ENCODE measurements around the gene SERTAD2. TPM values are rescaled to one million over a fixed set of nuclear protein-coding genes. Genes with fewer than 3 reads are reported as not detected.
A peak's percentile ranks its signal among the peaks of the same experiment; 100 is the strongest.

SERTAD2 gene
- total RNA-seq, 2 donors from 2014 or later = 17.8 to 46.4 TPM

GRCh38 chr2:64594226-64594989 lies 59.3 kb downstream of the SERTAD2 start:
- DNase-seq (ENCODE audit: low spot score in 2 of 2) = no peak
- ATAC-seq = peak; percentile 50 to 54
- Mint-ChIP-seq H3K9me3 (no peaks in the 10 kb centered on the region), H3K36me3 (no peaks in the 10 kb centered on the region), H3K27ac (no peak overlapping the region)

- no peak for ATAC-seq
- H3K9me3 Mint-ChIP-seq = no peaks in the 10 kb centered on the region
- DNase-seq (ENCODE audit: low spot score in 2 of 2) = no peak
- H3K36me3 Mint-ChIP-seq = no peaks in the 10 kb centered on the region
- H3K27ac Mint-ChIP-seq = no peak overlapping the region
Observed at GRCh38 chr2:64593035-64593655, 60.6 kb downstream of the SERTAD2 start.

GRCh38 chr2:64591188-64591587 lies 62.5 kb downstream of the SERTAD2 start:
- DNase-seq (ENCODE audit: low spot score in 2 of 2) (no peak), ATAC-seq (peak; percentile 30 to 92)
- Mint-ChIP-seq H3K36me3 (no peaks in the 10 kb centered on the region), H3K9me3 (no peaks in the 10 kb centered on the region), H3K27ac (peak overlapping the region in 1 of 2 donors; percentile 68)

GRCh38 chr2:64587561-64587960 lies 66.2 kb downstream of the SERTAD2 start:
- peaks cover 4 to 6% of the 10 kb centered on the region in 2 donors for H3K36me3 Mint-ChIP-seq
- H3K9me3 Mint-ChIP-seq = no peaks in the 10 kb centered on the region
- H3K27ac Mint-ChIP-seq = no peak overlapping the region
- ATAC-seq (no peak), DNase-seq (ENCODE audit: low spot score in 2 of 2) (no peak)

GRCh38 chr2:64586883-64587481 lies 66.7 kb downstream of the SERTAD2 start:
- no peak for ATAC-seq
- H3K36me3 Mint-ChIP-seq = peaks cover 4 to 6% of the 10 kb centered on the region in 2 donors

GRCh38 chr2:64586054-64586453 lies 67.7 kb downstream of the SERTAD2 start:
- H3K27ac Mint-ChIP-seq = no peak overlapping the region
- peaks cover 4 to 6% of the 10 kb centered on the region in 2 donors for H3K36me3 Mint-ChIP-seq
- DNase-seq (ENCODE audit: low spot score in 2 of 2) = no peak
- H3K9me3 Mint-ChIP-seq = no peaks in the 10 kb centered on the region
- ATAC-seq = no peak

More at GRCh38 chr2:64586883-64587481, 66.7 kb downstream of the SERTAD2 start:
- no peaks in the 10 kb centered on the region for H3K9me3 Mint-ChIP-seq
- no peak overlapping the region for H3K27ac Mint-ChIP-seq
- no peak for DNase-seq (ENCODE audit: low spot score in 2 of 2)

- Mint-ChIP-seq H3K9me3 (no peaks in the 10 kb centered on the region), H3K36me3 (peaks cover 4 to 6% of the 10 kb centered on the region in 2 donors)
- ATAC-seq = no peak
Observed at GRCh38 chr2:64582774-64583340, 70.9 kb downstream of the SERTAD2 start.

GRCh38 chr2:64581777-64582539 lies 71.8 kb downstream of the SERTAD2 start:
- DNase-seq (ENCODE audit: low spot score in 2 of 2) (no peak), ATAC-seq (peak in 1 of 2 donors; percentile 45)
- Mint-ChIP-seq H3K36me3 (peaks cover 4 to 6% of the 10 kb centered on the region in 2 donors), H3K27ac (no peak overlapping the region), H3K9me3 (no peaks in the 10 kb centered on the region)

More at GRCh38 chr2:64582774-64583340, 70.9 kb downstream of the SERTAD2 start:
- no peak overlapping the region for H3K27ac Mint-ChIP-seq
- DNase-seq (ENCODE audit: low spot score in 2 of 2) = no peak

Other genes with a start within 250 kb of the SERTAD2 start
- gene LGALSL, start 199.8 kb downstream of the SERTAD2 start, total RNA-seq = 1 to 10 TPM; 1.0 to 1.2 TPM
- gene AFTPH, start 129.6 kb downstream of the SERTAD2 start, total RNA-seq = 10 to 100 TPM; 34.1 to 48.5 TPM